Activated T-helper 1 cell treated with Interleukin-2 at 50 U/mL for 16 hours (primary cell): ENCODE measurements around the gene BLZF1.
"Not testable (repeated sequence)": the region's sequence is repeated elsewhere in the genome, so short reads cannot be mapped to it uniquely, and the experiment has no call there.

Source experiments
- DNase-seq: peaks from one replicate; pipeline ENCODE4 v3.0.0-alpha.2; 2020; ENCODE audit warnings: low read depth

The BLZF1 gene

GRCh38 chr1:169367686-169368405 lies at the start of gene BLZF1, which contains the start of gene NME7:
Gene BLZF1, plus strand, starts transcription at chr1:169368195. Its CDS starts 1,328 bp downstream, at chr1:169369523.
Gene NME7, minus strand, starts transcription at chr1:169367797. Its CDS starts 87 bp downstream, at chr1:169367710.
- DNase-seq, result peak; percentile 97

GRCh38 chr1:169318536-169319244 lies 49.3 kb upstream of the BLZF1 start:
- DNase-seq, result no peak

- DNase-seq, result no peak
Measured at GRCh38 chr1:169321539-169321938, 46.5 kb upstream of the BLZF1 start.

- DNase-seq, result no peak
Measured at GRCh38 chr1:169322138-169322537, 45.9 kb upstream of the BLZF1 start.

- no peak for DNase-seq
Measured at GRCh38 chr1:169325117-169325516, 42.9 kb upstream of the BLZF1 start.

GRCh38 chr1:169326261-169326955 lies 41.6 kb upstream of the BLZF1 start:
- no peak for DNase-seq

GRCh38 chr1:169326956-169327268 lies 41.1 kb upstream of the BLZF1 start:
- no peak for DNase-seq

- no peak for DNase-seq
Measured at GRCh38 chr1:169327875-169328274, 40.1 kb upstream of the BLZF1 start.

GRCh38 chr1:169329383-169329782 lies 38.6 kb upstream of the BLZF1 start:
- no peak for DNase-seq

- no peak for DNase-seq
Measured at GRCh38 chr1:169330927-169331326, 37.1 kb upstream of the BLZF1 start.

- DNase-seq, result not testable (repeated sequence)
Measured at GRCh38 chr1:169334727-169335126, 33.3 kb upstream of the BLZF1 start.

GRCh38 chr1:169336947-169337715 lies 30.9 kb upstream of the BLZF1 start:
- DNase-seq, result not testable (repeated sequence)

- no peak for DNase-seq
Measured at GRCh38 chr1:169338617-169339016, 29.4 kb upstream of the BLZF1 start.

GRCh38 chr1:169339773-169340172 lies 28.2 kb upstream of the BLZF1 start:
- DNase-seq, result no peak

GRCh38 chr1:169340882-169341281 lies 27.1 kb upstream of the BLZF1 start:
- no peak for DNase-seq

GRCh38 chr1:169342096-169342495 lies 25.9 kb upstream of the BLZF1 start:
- not testable (repeated sequence) for DNase-seq

GRCh38 chr1:169345511-169345910 lies 22.5 kb upstream of the BLZF1 start:
- no peak for DNase-seq

GRCh38 chr1:169346036-169346589 lies 21.9 kb upstream of the BLZF1 start:
- DNase-seq, result no peak

GRCh38 chr1:169347688-169348382 lies 20.2 kb upstream of the BLZF1 start:
- no peak for DNase-seq

- no peak for DNase-seq
Measured at GRCh38 chr1:169348383-169349036, 19.5 kb upstream of the BLZF1 start.

- no peak for DNase-seq
Measured at GRCh38 chr1:169360415-169360814, 7.6 kb upstream of the BLZF1 start.
